Measurements from ENCODE around the gene CNTFR.
A peak's percentile ranks its signal among the peaks of the same experiment; 100 is the strongest.

Gene CNTFR

GRCh38 chr9:34572092-34572491 lies 17.4 kb downstream of the CNTFR start:
- no peak for DNase-seq

- DNase-seq: peak; percentile 36
Measured at GRCh38 chr9:34571481-34571810, 18.1 kb downstream of the CNTFR start.

DNA sequence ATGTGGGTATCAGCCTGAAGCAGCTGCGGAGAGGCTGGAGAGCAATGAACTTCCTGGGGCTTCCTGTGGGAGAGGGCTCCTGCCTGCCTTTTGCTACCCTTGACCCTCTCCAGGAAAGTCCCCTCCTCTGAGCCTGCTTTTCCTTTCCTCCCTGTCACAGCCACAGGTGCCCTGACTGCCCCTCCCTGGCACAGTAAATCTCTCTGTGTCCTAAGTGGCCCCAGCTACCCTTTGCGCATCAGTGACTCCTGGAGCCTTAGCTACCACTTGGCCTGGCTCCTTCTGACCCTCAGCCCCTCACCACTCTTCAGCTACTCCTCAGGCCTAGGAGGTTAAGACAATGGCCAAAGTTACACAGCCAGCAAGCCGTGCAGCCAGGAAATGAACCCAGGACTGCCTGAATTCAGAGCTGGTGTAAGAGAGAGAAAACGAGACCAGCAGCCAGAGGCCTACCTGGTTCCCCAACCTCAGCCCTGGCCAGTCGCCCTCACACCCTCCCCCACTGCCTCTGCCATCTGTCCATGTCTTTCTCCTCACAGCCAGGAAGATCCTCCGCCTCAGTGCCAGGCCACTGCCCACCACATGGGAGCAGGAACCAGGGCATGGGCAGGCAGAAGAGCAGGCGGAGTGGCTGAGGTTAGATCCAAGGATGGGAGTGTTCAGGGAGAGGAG lies 18.6 kb downstream of the CNTFR start:
- peak; percentile 39 for DNase-seq

- DNase-seq: no peak
Measured at GRCh38 chr9:34570376-34570775, 19.1 kb downstream of the CNTFR start.

DNA sequence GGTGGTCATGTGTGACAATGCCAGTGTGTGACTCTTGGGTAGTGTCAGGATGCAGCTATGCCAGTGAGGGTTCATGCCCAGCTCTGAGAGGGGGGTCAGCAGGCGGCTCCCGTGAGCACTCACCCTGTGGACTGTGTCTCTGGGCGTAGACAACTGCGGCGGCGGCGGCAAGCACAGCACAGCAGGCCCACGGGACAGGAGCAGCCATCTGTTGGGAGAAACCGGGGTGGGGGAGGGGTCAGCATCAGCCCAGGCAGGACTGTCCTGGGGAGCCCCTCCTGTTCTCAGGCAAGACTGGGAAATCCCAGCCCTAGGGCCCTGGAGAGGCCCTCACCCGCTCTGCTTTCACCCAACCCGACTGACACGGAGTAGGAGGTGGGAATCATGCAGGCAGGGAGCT lies 20.8 kb downstream of the CNTFR start:
- DNase-seq: peak; percentile 85

- no peak for DNase-seq
Measured at GRCh38 chr9:34568133-34568532, 21.4 kb downstream of the CNTFR start.

- DNase-seq: no peak
Measured at GRCh38 chr9:34566972-34567371, 22.6 kb downstream of the CNTFR start.

DNA sequence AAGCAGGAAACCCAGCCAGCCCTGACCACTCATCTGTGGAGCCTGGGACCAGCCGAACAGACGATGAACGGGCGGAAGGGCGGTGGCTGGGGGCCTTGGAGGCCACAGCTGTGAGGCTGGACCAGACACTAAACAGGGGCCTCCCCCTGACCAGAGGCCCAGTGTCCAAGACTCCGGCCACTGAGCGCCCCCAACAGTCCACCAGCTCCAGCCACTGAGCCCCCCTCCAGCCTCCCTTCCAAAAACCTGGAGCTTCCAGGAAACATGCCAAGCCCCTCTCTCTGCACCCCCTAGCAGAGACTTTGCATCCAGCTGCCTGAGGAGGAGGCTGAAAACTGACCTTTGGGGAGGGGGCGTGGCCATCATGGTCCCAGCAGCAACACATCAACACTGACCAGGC lies 23.2 kb downstream of the CNTFR start:
- no peak for DNase-seq

DNA sequence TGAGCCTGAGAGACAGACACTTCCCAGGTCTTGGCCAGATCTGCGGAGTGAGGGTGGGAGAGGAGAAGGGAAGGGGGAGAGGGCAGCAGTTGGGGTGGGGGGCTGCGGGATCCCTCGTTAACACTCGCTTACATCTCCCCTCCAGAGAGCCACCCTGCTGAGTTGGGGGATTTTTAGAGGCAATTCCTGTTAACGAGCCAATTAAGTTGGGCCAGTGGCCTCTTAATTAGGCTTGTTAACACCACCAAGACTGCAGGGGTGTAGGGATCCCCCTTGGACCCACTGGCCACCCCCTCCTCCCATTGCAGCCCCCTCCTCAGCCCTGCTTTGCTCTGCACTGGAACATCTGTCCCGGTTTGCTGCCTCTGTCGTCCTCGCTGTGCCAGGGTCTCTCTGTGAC lies 23.7 kb downstream of the CNTFR start:
- DNase-seq: no peak

DNA sequence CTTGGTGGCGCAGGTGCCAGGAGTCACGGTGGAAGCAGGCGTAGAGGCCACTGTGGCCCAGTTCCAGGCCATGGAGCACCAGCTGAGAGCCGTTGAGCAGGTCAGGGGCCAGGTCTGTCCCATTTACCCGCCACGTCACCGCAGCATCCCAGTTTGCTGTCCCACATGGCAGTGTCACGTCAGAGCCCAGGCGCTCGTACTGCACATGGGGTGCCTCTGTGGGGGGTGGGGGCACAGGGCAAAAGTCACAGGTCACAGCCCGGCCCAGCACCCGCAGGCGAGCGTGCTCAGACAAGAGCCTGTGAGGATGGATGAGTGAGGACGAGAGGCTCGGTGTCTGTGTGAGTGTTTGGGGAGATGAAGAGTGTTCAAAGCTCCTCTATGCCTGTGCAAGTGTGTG lies 24.9 kb downstream of the CNTFR start:
- no peak for DNase-seq

- no peak for DNase-seq
Measured at GRCh38 chr9:34563262-34563661, 26.3 kb downstream of the CNTFR start.

GRCh38 chr9:34562135-34562745 lies 27.3 kb downstream of the CNTFR start:
- peak; percentile 32 for DNase-seq

DNA sequence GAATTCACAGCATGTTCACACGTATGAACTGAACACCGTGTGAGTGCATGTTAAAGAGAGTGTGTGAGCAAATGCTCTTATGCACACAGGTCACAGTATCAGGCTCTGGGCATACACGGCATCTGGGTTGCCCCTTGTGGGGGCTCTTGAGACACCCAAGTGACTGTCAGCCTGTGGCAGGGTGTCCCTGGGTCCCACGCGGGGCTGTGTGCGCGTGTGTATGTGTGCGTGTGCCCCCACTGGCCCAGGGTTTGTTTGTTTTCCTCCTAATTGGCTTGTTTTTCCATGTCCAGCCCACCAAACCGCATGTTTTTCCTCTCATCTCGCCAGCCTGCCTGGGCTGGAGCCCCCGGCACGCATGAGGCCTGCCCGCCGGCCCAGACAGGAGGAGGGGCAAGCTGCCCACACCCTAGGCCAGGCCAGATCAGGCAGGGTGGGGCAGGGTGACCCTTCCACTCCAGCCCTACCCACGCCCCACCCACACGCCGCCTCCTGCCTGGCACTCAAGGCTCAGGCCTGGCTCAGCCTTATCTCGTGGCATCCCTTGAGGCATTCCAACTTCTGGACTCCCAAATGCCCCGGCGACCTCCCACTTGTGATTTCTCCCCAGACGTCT lies 28.8 kb downstream of the CNTFR start:
- DNase-seq: no peak

- no peak for DNase-seq
Measured at GRCh38 chr9:34559624-34560455, 29.7 kb downstream of the CNTFR start.

DNA sequence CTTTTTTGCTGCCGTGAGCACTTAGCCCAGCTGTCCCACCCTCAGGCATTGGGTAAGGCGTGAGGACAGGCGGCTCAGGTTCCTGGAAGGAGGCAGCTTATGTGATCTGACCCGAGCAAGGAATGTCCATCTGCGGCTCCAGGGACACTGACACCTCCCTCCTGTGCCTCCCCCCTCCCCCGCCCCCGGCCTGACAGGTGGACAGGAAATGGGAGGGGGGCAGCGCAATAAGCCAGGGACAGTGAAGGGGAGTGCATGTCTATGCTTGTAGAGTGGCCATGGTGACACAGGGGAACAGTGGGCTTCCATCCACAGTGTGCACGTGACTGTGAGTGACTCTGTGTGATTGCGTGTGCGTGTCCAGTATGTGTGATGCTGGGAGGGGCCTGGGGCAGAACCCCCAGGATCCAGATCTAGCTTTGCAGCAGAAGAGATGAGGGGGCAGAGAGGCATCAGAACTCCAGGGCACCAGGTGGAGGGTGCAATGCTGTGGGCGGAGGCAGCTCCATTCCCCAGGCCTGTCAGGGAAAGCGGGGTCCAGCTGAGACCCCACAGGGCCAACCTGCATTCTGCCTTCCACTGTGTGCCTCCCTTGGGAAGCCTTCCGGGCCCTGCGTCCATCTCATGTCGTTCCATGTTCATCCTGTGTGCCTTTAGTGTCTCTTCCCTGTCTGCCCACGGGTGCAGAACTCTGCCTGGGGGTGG lies 30.5 kb downstream of the CNTFR start:
- peak; percentile 33 for DNase-seq

DNA sequence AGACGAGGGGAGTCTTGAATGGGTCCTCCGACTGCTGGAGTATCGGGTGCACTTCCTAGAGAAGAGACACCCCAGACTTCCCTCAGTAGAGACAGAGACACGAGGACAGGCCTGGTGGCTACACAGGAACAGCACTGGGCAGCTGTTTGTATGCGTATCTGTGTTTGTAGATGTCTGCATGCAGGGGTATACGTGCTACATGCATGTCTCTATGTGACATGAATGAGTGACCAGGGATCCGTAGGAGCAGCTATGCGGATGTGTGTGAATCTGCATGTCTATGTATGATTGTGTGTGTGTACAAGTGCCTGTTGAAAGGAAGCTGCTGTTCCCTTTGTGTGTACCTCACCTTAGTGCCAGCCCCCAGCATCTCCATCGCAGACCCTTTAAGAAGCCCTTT lies 31.2 kb downstream of the CNTFR start:
- no peak for DNase-seq

DNA sequence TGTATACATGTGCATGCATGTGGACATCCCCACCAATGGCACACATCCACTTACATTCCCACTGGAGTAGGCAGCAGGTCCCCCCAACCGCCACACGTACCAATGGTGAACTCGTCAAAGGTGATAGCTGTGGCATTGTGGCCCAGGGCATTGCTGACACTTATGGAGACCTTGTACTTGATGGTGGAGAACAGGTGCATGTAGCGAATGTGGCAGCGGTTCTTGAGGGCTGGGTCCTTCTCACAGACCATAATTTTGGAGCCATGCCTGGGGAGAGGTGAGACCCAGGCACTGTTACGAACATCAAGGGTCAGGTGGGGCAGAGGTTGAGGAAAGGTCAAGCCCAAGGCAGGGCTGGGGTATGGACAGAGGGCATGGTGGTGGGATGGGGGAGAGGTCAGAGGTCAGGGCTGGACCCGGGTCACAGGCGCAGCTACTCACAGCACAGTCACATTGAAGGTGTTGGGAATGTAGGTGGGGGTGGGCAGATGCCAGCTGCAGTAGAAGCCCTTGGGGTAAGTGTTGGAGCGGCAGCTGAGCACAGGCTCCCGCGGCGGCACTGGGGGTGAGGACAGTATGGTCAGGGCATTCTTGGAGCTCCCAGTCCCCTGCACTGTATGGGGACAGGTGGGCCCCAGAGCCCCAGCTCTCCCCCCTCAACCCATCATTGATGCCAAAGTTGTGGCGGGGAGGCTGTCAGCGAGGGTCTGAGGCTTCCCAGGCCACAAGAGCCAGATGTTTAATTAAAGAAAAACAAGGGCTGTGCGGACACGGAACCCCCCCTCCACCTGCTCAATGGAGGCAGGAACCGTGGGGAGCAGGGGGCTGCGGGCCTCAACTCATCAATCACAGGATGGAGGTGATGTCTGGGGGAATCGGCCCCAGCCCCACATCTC lies 31.9 kb downstream of the CNTFR start:
- no peak for DNase-seq

DNA sequence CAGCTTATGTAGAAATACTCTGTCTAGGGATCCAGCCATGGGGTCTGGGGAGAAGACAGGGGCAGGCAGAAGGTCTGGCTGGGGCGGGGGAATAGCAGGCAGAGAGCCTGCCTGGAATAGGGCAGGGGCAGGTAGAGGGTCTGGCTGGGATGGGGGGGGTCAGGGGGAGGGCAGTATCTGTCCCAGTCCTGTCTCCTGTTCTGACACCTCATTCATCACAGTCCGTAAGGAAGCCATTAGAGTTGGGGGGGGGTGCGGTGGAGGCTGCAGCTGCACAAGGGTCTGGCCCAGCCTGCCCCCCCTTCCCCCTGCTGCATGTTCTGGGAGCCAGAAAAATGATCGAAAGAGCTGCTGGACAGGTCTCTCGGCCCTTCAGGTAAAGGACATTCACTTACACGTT lies 32.6 kb downstream of the CNTFR start:
- no peak for DNase-seq

- DNase-seq: no peak
Measured at GRCh38 chr9:34555936-34556525, 33.5 kb downstream of the CNTFR start.

DNA sequence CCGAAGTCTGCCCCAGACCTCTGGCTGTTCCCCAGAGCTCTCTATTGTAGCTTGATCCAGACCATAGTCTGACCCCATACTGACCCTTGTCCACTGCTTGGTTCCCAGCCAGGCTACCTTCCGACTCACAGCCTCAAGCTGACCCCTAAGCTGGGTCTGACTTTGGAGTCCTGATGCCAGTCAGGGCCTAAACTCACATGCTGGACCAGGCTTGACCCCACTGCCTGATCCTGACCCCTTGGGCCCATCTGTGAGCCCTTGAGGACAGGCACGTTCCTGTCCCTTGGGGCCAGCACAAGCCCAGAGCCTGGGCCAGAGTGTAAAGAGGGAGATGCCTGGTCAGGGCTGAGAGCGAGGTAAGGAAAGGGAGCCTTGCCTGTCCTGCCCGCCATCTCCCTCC lies 34.0 kb downstream of the CNTFR start:
- DNase-seq: no peak

DNA sequence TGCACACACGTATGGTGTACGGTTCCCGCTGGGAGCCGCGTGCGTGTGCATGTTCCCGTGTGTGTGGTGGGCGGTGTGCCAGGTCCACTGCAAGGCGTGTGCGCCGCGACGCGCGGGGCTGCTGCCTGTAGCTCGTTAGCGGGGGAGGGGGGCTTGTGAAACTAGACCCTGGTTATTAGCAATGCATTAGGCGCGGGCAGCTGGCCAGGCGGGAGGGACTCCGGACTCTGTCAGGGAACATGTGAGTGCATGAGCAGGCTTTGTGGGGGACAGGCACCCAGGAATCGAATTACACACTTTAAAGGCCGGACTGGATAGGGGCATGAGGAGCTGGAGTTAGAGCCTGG lies 34.5 kb downstream of the CNTFR start:
- DNase-seq: peak; percentile 68
